ENCODE measurements around the gene PLCB1. TPM values are rescaled to one million over a fixed set of nuclear protein-coding genes. Genes with fewer than 3 reads are reported as not detected.
A peak's percentile ranks its signal among the peaks of the same experiment; 100 is the strongest.

PLCB1 gene
- polyA plus RNA-seq, 4 donors, result 1.8 to 5.4 (median 2.0) TPM

GRCh38 chr20:8778387-8778786, 646.3 kb downstream of the PLCB1 start:
- Histone ChIP-seq H3K4me3 (ENCODE audit: low read depth in 1 of 3, low read length in 3 of 3) (no peak overlapping the region), H3K27ac (ENCODE audit: low read depth in 1 of 3, low read length in 2 of 3) (no peak overlapping the region), H3K9me3 (ENCODE audit: control insufficient read depth in 2 of 2, insufficient read depth in 1 of 2, low read depth in 1 of 2, low read length in 1 of 2) (no peaks in the 10 kb centered on the region), H3K36me3 (ENCODE audit: control insufficient read depth in 3 of 3, insufficient read depth in 2 of 3, low read depth in 1 of 3, low read length in 3 of 3) (no peaks in the 10 kb centered on the region), H3K4me1 (ENCODE audit: control insufficient read depth in 3 of 3, insufficient read depth in 2 of 3, low read depth in 1 of 3, low read length in 2 of 3) (no peaks in the 10 kb centered on the region), H3K27me3 (ENCODE audit: control insufficient read depth in 3 of 3, insufficient read depth in 3 of 3, low read length in 3 of 3) (no peaks in the 10 kb centered on the region)
- DNase-seq (no peak), FAIRE-seq (no peak)

DNA sequence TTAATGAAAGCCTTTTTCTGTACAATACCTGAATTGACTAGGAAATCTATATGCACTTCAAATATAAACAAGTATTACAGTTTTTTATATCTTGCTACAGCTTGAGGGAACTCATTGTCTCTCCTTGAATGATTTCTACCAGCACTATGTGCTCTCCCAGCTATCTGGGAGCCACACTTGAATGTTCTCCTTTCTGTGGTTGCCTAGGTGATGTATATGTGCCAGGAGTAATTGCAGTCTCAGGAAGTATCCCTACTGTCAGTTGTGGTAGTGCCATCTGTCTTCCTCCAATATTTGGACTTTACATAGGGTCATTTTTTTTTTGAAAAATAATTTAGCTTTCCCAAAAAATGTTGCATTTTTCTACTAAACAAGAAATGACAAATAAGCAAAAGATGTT, 648.8 kb downstream of the PLCB1 start:
- no peaks in the 10 kb centered on the region for H3K9me3 ChIP-seq (ENCODE audit: control insufficient read depth in 2 of 2, insufficient read depth in 1 of 2, low read depth in 1 of 2, low read length in 1 of 2)
- DNase-seq (no peak), FAIRE-seq (no peak)
- H3K4me3 ChIP-seq (ENCODE audit: low read depth in 1 of 3, low read length in 3 of 3), result no peak overlapping the region
- H3K36me3 ChIP-seq (ENCODE audit: control insufficient read depth in 3 of 3, insufficient read depth in 2 of 3, low read depth in 1 of 3, low read length in 3 of 3), result no peaks in the 10 kb centered on the region
- peaks cover 0 to 1% (median 0%) of the 10 kb centered on the region in 3 donors for H3K27me3 ChIP-seq (ENCODE audit: control insufficient read depth in 3 of 3, insufficient read depth in 3 of 3, low read length in 3 of 3)
- no peak overlapping the region for H3K27ac ChIP-seq (ENCODE audit: low read depth in 1 of 3, low read length in 2 of 3)
- no peaks in the 10 kb centered on the region for H3K4me1 ChIP-seq (ENCODE audit: control insufficient read depth in 3 of 3, insufficient read depth in 2 of 3, low read depth in 1 of 3, low read length in 2 of 3)

- Histone ChIP-seq H3K9me3 (ENCODE audit: control insufficient read depth in 2 of 2, insufficient read depth in 1 of 2, low read depth in 1 of 2, low read length in 1 of 2) (no peaks in the 10 kb centered on the region), H3K4me3 (ENCODE audit: low read depth in 1 of 3, low read length in 3 of 3) (no peak overlapping the region), H3K36me3 (ENCODE audit: control insufficient read depth in 3 of 3, insufficient read depth in 2 of 3, low read depth in 1 of 3, low read length in 3 of 3) (no peaks in the 10 kb centered on the region), H3K27me3 (ENCODE audit: control insufficient read depth in 3 of 3, insufficient read depth in 3 of 3, low read length in 3 of 3) (peaks cover 0 to 1% (median 0%) of the 10 kb centered on the region in 3 donors), H3K4me1 (ENCODE audit: control insufficient read depth in 3 of 3, insufficient read depth in 2 of 3, low read depth in 1 of 3, low read length in 2 of 3) (peaks cover 0 to 2% (median 0%) of the 10 kb centered on the region in 3 donors), H3K27ac (ENCODE audit: low read depth in 1 of 3, low read length in 2 of 3) (no peak overlapping the region)
- no peak for DNase-seq
- 68 to 90% (median 80%) methylated on average over 2 of the region's 2 CpGs for WGBS, 3 donors
- no peak for FAIRE-seq
Measured at GRCh38 chr20:8782804-8783203, 650.7 kb downstream of the PLCB1 start.

GRCh38 chr20:8783734-8784133, 651.7 kb downstream of the PLCB1 start:
- H3K27ac ChIP-seq (ENCODE audit: low read depth in 1 of 3, low read length in 2 of 3), result no peak overlapping the region
- no peak for FAIRE-seq

DNA sequence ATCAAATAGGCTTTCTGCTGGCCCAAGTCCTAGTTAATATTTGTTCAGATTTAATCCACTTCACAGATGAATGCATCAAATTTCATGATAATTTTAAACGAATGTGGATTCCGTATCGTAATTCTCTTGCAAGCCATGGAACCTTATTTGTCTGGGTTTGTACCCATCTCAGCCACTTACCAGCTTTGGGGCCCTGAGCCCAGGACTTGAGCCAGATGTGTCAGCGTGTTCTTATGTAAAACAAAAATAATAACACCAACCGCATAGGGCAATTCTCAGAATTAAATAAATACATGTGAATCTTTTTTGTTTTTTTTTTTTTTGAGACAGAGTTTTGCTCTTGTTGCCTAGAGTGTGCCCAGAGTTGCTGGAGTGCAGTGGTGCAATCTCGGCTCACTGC, 654.3 kb downstream of the PLCB1 start:
- Histone ChIP-seq H3K4me3 (ENCODE audit: low read depth in 1 of 3, low read length in 3 of 3) (no peak overlapping the region), H3K4me1 (ENCODE audit: control insufficient read depth in 3 of 3, insufficient read depth in 2 of 3, low read depth in 1 of 3, low read length in 2 of 3) (peaks cover 0 to 12% (median 2%) of the 10 kb centered on the region in 3 donors), H3K9me3 (ENCODE audit: control insufficient read depth in 2 of 2, insufficient read depth in 1 of 2, low read depth in 1 of 2, low read length in 1 of 2) (no peaks in the 10 kb centered on the region), H3K27me3 (ENCODE audit: control insufficient read depth in 3 of 3, insufficient read depth in 3 of 3, low read length in 3 of 3) (peaks cover 0 to 1% (median 0%) of the 10 kb centered on the region in 3 donors), H3K36me3 (ENCODE audit: control insufficient read depth in 3 of 3, insufficient read depth in 2 of 3, low read depth in 1 of 3, low read length in 3 of 3) (no peaks in the 10 kb centered on the region), H3K27ac (ENCODE audit: low read depth in 1 of 3, low read length in 2 of 3) (no peak overlapping the region)
- FAIRE-seq (no peak), DNase-seq (no peak)
- 79 to 90% (median 80%) methylated on average over 6 of the region's 6 CpGs for WGBS, 3 donors

More at GRCh38 chr20:8783734-8784133, 651.7 kb downstream of the PLCB1 start:
- WGBS, 3 donors, result 25 to 98% (median 95%) methylated on average over 1 of the region's 1 CpG
- H3K36me3 ChIP-seq (ENCODE audit: control insufficient read depth in 3 of 3, insufficient read depth in 2 of 3, low read depth in 1 of 3, low read length in 3 of 3), result no peaks in the 10 kb centered on the region
- no peak for DNase-seq
- peaks cover 0 to 5% (median 2%) of the 10 kb centered on the region in 3 donors for H3K4me1 ChIP-seq (ENCODE audit: control insufficient read depth in 3 of 3, insufficient read depth in 2 of 3, low read depth in 1 of 3, low read length in 2 of 3)
- no peaks in the 10 kb centered on the region for H3K9me3 ChIP-seq (ENCODE audit: control insufficient read depth in 2 of 2, insufficient read depth in 1 of 2, low read depth in 1 of 2, low read length in 1 of 2)
- H3K27me3 ChIP-seq (ENCODE audit: control insufficient read depth in 3 of 3, insufficient read depth in 3 of 3, low read length in 3 of 3), result peaks cover 0 to 1% (median 0%) of the 10 kb centered on the region in 3 donors
- H3K4me3 ChIP-seq (ENCODE audit: low read depth in 1 of 3, low read length in 3 of 3), result no peak overlapping the region

GRCh38 chr20:8787090-8787489, 655.0 kb downstream of the PLCB1 start:
- Histone ChIP-seq H3K4me1 (ENCODE audit: control insufficient read depth in 3 of 3, insufficient read depth in 2 of 3, low read depth in 1 of 3, low read length in 2 of 3) (peaks cover 0 to 12% (median 2%) of the 10 kb centered on the region in 3 donors), H3K27ac (ENCODE audit: low read depth in 1 of 3, low read length in 2 of 3) (peak overlapping the region in 1 of 3 donors; percentile 14), H3K9me3 (ENCODE audit: control insufficient read depth in 2 of 2, insufficient read depth in 1 of 2, low read depth in 1 of 2, low read length in 1 of 2) (no peaks in the 10 kb centered on the region), H3K4me3 (ENCODE audit: low read depth in 1 of 3, low read length in 3 of 3) (no peak overlapping the region), H3K36me3 (ENCODE audit: control insufficient read depth in 3 of 3, insufficient read depth in 2 of 3, low read depth in 1 of 3, low read length in 3 of 3) (no peaks in the 10 kb centered on the region), H3K27me3 (ENCODE audit: control insufficient read depth in 3 of 3, insufficient read depth in 3 of 3, low read length in 3 of 3) (peaks cover 0 to 1% (median 0%) of the 10 kb centered on the region in 3 donors)
- FAIRE-seq, result no peak
- peak; percentile 16 to 23 for DNase-seq
- WGBS, 3 donors, result 82 to 87% (median 83%) methylated on average over 3 of the region's 3 CpGs

DNA sequence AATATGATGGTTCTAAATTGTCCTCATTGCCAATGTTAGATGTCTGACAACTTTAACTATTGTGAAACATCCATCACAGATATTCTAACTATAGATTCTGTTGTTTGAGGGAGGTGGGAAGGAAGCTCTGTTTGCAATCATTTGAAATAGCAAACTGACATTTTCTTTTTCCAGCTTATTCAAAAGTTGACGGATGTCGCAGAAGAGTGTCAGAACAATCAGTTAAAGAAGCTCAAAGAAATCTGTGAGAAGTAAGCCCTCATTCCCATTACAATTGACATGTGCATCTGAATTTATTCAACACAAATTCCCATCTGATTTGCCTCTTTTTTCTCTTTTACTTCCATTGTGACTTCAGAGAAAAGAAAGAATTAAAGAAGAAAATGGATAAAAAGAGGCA, 656.2 kb downstream of the PLCB1 start:
- DNase-seq (peak in 1 of 2 donors; percentile 2), FAIRE-seq (no peak)
- peak overlapping the region in 2 of 3 donors; percentile 45 to 56 for H3K27ac ChIP-seq (ENCODE audit: low read depth in 1 of 3, low read length in 2 of 3)
- 89 to 99% (median 98%) methylated on average over 2 of the region's 2 CpGs for WGBS, 3 donors
- H3K4me1 ChIP-seq (ENCODE audit: control insufficient read depth in 3 of 3, insufficient read depth in 2 of 3, low read depth in 1 of 3, low read length in 2 of 3), result peaks cover 0 to 12% (median 2%) of the 10 kb centered on the region in 3 donors
- H3K27me3 ChIP-seq (ENCODE audit: control insufficient read depth in 3 of 3, insufficient read depth in 3 of 3, low read length in 3 of 3), result peaks cover 0 to 1% (median 0%) of the 10 kb centered on the region in 3 donors
- no peaks in the 10 kb centered on the region for H3K9me3 ChIP-seq (ENCODE audit: control insufficient read depth in 2 of 2, insufficient read depth in 1 of 2, low read depth in 1 of 2, low read length in 1 of 2)
- H3K36me3 ChIP-seq (ENCODE audit: control insufficient read depth in 3 of 3, insufficient read depth in 2 of 3, low read depth in 1 of 3, low read length in 3 of 3), result no peaks in the 10 kb centered on the region
- H3K4me3 ChIP-seq (ENCODE audit: low read depth in 1 of 3, low read length in 3 of 3), result no peak overlapping the region

DNA sequence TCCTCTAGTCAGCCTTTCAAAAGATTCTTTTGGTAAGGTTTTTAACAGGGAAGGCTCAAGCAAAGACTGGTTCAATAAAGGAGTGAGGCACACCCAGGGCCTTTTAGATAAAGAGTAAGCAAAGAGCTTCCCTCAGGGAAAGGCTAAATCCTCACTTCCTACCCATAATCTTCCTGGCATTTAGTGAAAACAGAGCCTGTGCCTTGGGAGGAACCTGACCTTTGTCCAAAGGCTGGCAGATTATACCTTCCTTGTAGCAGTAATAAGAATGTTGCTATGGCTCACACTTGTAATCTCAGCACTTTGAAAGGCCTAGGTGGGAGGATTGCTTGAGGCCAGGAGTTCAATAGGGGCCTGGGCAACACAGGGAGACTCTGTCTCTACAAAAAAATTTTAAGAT, 656.8 kb downstream of the PLCB1 start:
- no peaks in the 10 kb centered on the region for H3K27me3 ChIP-seq (ENCODE audit: control insufficient read depth in 3 of 3, insufficient read depth in 3 of 3, low read length in 3 of 3)
- H3K9me3 ChIP-seq (ENCODE audit: control insufficient read depth in 2 of 2, insufficient read depth in 1 of 2, low read depth in 1 of 2, low read length in 1 of 2), result no peaks in the 10 kb centered on the region
- FAIRE-seq (no peak), DNase-seq (peak; percentile 81 to 90)
- no peak overlapping the region for H3K4me3 ChIP-seq (ENCODE audit: low read depth in 1 of 3, low read length in 3 of 3)
- peak overlapping the region; percentile 41 to 56 (median 45) for H3K27ac ChIP-seq (ENCODE audit: low read depth in 1 of 3, low read length in 2 of 3)
- no peaks in the 10 kb centered on the region for H3K36me3 ChIP-seq (ENCODE audit: control insufficient read depth in 3 of 3, insufficient read depth in 2 of 3, low read depth in 1 of 3, low read length in 3 of 3)
- peaks cover 0 to 12% (median 2%) of the 10 kb centered on the region in 3 donors for H3K4me1 ChIP-seq (ENCODE audit: control insufficient read depth in 3 of 3, insufficient read depth in 2 of 3, low read depth in 1 of 3, low read length in 2 of 3)

- no peaks in the 10 kb centered on the region for H3K9me3 ChIP-seq (ENCODE audit: control insufficient read depth in 2 of 2, insufficient read depth in 1 of 2, low read depth in 1 of 2, low read length in 1 of 2)
- H3K4me1 ChIP-seq (ENCODE audit: control insufficient read depth in 3 of 3, insufficient read depth in 2 of 3, low read depth in 1 of 3, low read length in 2 of 3), result peaks cover 0 to 12% (median 2%) of the 10 kb centered on the region in 3 donors
- FAIRE-seq, result peak; percentile 44
- WGBS, 3 donors, result 52 to 55% (median 55%) methylated on average over 5 of the region's 5 CpGs
- no peak overlapping the region for H3K4me3 ChIP-seq (ENCODE audit: low read depth in 1 of 3, low read length in 3 of 3)
- H3K27ac ChIP-seq (ENCODE audit: low read depth in 1 of 3, low read length in 2 of 3), result no peak overlapping the region
- H3K27me3 ChIP-seq (ENCODE audit: control insufficient read depth in 3 of 3, insufficient read depth in 3 of 3, low read length in 3 of 3), result no peaks in the 10 kb centered on the region
- DNase-seq, result peak; percentile 41 to 62
- no peaks in the 10 kb centered on the region for H3K36me3 ChIP-seq (ENCODE audit: control insufficient read depth in 3 of 3, insufficient read depth in 2 of 3, low read depth in 1 of 3, low read length in 3 of 3)
Measured at GRCh38 chr20:8790442-8791074, 658.5 kb downstream of the PLCB1 start.
